Smooth muscle cell (in vitro differentiated cells): ENCODE measurements around the gene OLFM1. TPM values are rescaled to one million over a fixed set of nuclear protein-coding genes. Genes with fewer than 3 reads are reported as not detected.

ENCODE experiments used
- DNase-seq: peaks from one replicate; lab custom pipeline; 2025; ENCODE audit not compliant: unreplicated experiment; lab: John Stamatoyannopoulos, UW
- H2AFZ ChIP-seq: fragments of 200-600 bp; sonication (generic); 2 replicates; pipeline ENCODE4 v1.6.0; 2016; ENCODE audit warnings: antibody characterized with exemption, low read depth, mild to moderate bottlenecking
- H3F3A ChIP-seq: fragments of 200-600 bp; sonication (generic); 2 replicates; pipeline ENCODE4 v1.6.0; 2017; ENCODE audit warnings: antibody characterized with exemption, low read depth
- H3K27ac ChIP-seq: fragments of 200-600 bp; sonication (generic); 2 replicates; pipeline ENCODE4 v1.5.1; 2016; ENCODE audit warnings: low read depth, mild to moderate bottlenecking
- H3K27me3 ChIP-seq: fragments of 200-600 bp; sonication (generic); 2 replicates; pipeline ENCODE4 v1.6.1; 2016; ENCODE audit warnings: low read depth, mild to moderate bottlenecking
- H3K36me3 ChIP-seq: fragments of 200-600 bp; sonication (generic); 2 replicates; pipeline ENCODE4 v1.5.1; 2016; ENCODE audit warnings: low read depth
- H3K4me1 ChIP-seq: fragments of 200-600 bp; sonication (generic); 2 replicates; pipeline ENCODE4 v1.5.1; 2016; ENCODE audit warnings: low read depth
- H3K4me2 ChIP-seq: fragments of 200-600 bp; sonication (generic); 2 replicates; pipeline ENCODE4 v1.6.0; 2016; ENCODE audit warnings: mild to moderate bottlenecking
- H3K4me3 ChIP-seq: fragments of 200-600 bp; sonication (generic); 2 replicates; pipeline ENCODE4 v1.5.1; 2016; ENCODE audit warnings: mild to moderate bottlenecking
- H3K79me2 ChIP-seq: fragments of 200-600 bp; sonication (generic); 2 replicates; pipeline ENCODE4 v1.6.0; 2016; ENCODE audit warnings: low read depth, mild to moderate bottlenecking
- H3K9ac ChIP-seq: fragments of 200-600 bp; sonication (generic); 2 replicates; pipeline ENCODE4 v1.6.0; 2016; ENCODE audit warnings: low read depth
- H3K9me3 ChIP-seq: fragments of 200-600 bp; sonication (generic); replicated peaks from 2 replicates; pipeline ENCODE4 v1.5.1; 2016; ENCODE audit warnings: low read depth
- H4K20me1 ChIP-seq: fragments of 200-600 bp; sonication (generic); 2 replicates; pipeline ENCODE4 v1.6.0; 2016; ENCODE audit warnings: low read depth
- WGBS: methylation state at CpG from one replicate; pipeline ENCODE4 v1.1.7; 2016; ENCODE audit warnings: low lambda C conversion rate; 5-methylcytosine and 5-hydroxymethylcytosine counted together
- polyA plus RNA-seq: library from polyadenylated mRNA; unstranded; fragments of >200 nt; fragmentation: Nextera tagmentation; extraction: Ambion mirVana; gene quantifications from 2 replicates; pipeline ENCODE4 v1.2.1, GENCODE V29; 2016
- total RNA-seq: library from RNA; depleted of rRNA; stranded (reverse); fragments of >200 nt; gene quantifications from 2 replicates; pipeline ENCODE4 v1.2.3, GENCODE V29; 2014
- TF ChIP-seq, protein P1 (sequence below): fragments of 200-600 bp; sonication (generic); IDR thresholded peaks from 2 replicates; pipeline ENCODE4 v1.5.1; 2017; ENCODE audit warnings: borderline replicate concordance, mild to moderate bottlenecking, antibody characterized with exemption; ENCODE audit not compliant: insufficient read depth, poor library complexity, severe bottlenecking

Gene OLFM1
- total and polyA plus RNA-seq, 2 experiments from 2014 or later = 4.5 to 11.0 TPM

DNA sequence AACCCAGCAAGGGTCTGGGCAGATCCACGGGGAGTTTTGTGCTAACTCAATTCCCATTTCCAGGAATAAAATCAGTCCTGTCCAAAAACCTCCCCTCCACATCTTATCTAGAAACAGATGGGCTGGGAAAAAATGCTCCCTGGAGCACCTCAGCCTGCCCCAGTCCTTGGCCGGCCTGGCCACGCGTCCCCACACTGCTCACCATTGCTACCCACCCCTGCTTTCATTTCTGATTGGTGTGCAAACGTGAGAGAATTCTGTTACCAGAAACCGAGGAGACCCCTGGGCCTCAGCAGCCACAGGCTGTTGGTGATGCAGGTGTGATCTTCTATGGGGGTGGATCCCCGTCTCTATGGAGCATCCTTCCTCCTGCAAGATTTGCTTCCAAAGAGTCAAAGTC, 38.0 kb upstream of the OLFM1 start:
- no peaks in the 10 kb centered on the region for H3F3A ChIP-seq
- H3K9ac ChIP-seq = no peak overlapping the region
- no peaks in the 10 kb centered on the region for H3K79me2 ChIP-seq
- H3K36me3 ChIP-seq = no peaks in the 10 kb centered on the region
- no peak overlapping the region for H3K4me2 ChIP-seq
- TF ChIP-seq, protein P1, sequence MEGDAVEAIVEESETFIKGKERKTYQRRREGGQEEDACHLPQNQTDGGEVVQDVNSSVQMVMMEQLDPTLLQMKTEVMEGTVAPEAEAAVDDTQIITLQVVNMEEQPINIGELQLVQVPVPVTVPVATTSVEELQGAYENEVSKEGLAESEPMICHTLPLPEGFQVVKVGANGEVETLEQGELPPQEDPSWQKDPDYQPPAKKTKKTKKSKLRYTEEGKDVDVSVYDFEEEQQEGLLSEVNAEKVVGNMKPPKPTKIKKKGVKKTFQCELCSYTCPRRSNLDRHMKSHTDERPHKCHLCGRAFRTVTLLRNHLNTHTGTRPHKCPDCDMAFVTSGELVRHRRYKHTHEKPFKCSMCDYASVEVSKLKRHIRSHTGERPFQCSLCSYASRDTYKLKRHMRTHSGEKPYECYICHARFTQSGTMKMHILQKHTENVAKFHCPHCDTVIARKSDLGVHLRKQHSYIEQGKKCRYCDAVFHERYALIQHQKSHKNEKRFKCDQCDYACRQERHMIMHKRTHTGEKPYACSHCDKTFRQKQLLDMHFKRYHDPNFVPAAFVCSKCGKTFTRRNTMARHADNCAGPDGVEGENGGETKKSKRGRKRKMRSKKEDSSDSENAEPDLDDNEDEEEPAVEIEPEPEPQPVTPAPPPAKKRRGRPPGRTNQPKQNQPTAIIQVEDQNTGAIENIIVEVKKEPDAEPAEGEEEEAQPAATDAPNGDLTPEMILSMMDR = no peak
- no peak for DNase-seq
- H3K27me3 ChIP-seq = peaks cover 4% of the 10 kb centered on the region
- H4K20me1 ChIP-seq = no peaks in the 10 kb centered on the region
- 86% methylated on average over 7 of the region's 7 CpGs for WGBS
- H3K4me3 ChIP-seq = no peak overlapping the region
- H3K27ac ChIP-seq = no peak overlapping the region
- no peak overlapping the region for H2AFZ ChIP-seq
- no peaks in the 10 kb centered on the region for H3K9me3 ChIP-seq
- H3K4me1 ChIP-seq = no peaks in the 10 kb centered on the region

DNA sequence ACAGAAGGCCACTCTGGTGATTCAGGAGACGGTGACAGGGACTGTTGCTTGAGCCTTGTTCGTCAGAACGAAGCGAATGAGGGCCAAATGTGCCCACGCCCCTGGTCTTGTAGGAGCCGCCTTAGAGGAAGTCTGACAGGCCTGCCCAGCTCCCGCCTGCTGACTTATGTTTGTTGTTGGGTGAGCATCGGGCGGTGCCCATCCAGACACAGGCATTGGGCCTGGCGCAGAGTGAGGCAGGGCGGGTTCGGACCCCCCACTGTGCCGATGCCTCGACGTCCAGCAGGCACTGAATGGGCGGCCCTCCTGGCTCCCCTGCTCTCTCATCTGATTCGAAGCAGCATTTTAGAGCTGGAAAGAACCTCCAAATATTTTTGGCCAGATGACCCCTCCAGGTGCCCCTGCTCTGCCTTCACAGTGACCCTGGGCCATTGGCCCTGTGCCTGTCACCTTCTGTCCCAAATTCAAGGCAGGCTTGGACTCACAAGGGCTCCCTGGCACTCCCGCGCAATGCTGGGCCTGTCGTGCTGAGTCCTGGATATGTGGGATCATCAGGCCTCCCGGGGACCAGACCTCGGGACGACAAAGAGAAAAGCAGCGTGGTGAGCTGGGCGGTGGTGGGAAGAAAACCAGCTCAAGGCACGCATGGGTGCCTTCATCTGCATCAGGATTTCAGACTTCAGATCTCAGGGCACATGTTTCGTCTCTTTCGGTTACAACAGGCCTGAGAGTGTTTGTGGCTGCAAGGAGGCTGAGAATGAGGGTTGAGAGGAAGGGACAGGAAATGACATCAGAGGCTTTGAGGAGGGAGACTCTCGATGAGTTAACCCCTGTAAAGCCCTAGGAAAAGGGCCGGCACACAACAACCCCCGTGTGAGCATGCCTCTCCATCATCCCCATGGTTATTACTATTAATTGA, 37.1 kb upstream of the OLFM1 start:
- no peak for DNase-seq
- no peak overlapping the region for H3K27ac ChIP-seq
- H3K27me3 ChIP-seq = peaks cover 8% of the 10 kb centered on the region
- H2AFZ ChIP-seq = no peak overlapping the region
- TF ChIP-seq, protein P1 = no peak
- H3K4me1 ChIP-seq = no peaks in the 10 kb centered on the region
- WGBS = 89% methylated on average over 31 of the region's 31 CpGs
- no peaks in the 10 kb centered on the region for H3K9me3 ChIP-seq
- no peak overlapping the region for H3K4me2 ChIP-seq
- no peak overlapping the region for H3K4me3 ChIP-seq
- no peak overlapping the region for H3K9ac ChIP-seq
- H3K36me3 ChIP-seq = no peaks in the 10 kb centered on the region
- H4K20me1 ChIP-seq = no peaks in the 10 kb centered on the region
- no peaks in the 10 kb centered on the region for H3K79me2 ChIP-seq
- no peaks in the 10 kb centered on the region for H3F3A ChIP-seq

DNA sequence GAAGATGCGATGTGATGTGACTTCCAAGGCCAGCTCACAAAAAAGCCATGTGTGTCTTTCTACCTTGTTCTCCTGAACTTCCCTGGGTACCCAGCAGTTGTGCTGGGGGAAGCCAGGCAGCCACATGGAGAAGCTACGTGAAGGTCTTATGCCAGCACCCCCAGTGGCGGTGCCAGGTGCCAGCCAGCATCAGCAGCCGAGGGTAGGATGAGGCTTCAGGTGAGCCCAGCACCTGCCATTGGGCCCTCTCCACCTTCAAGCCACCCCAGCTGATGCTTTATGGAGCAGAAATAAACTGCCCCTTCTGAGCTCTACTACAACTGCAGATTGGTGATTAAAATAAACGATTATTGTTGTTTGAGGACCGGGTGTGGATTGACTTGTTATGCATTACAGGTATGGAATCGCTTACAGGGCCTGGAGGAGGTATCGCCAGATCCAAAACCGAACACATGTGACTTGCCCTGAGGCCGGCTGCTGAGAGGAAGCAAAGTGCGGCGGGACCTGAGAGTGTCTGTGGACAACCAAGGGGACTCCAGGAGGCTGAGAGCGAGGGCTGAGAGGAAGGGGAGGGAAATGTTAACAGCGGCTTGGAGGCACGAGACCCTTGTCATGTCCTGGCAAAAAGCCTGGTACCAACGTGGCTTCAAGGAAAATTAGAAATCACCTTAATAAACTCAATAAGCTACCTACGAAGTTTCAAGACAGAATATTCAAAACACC, 36.0 kb upstream of the OLFM1 start:
- 92% methylated on average over 17 of the region's 17 CpGs for WGBS
- TF ChIP-seq, protein P1 = no peak

More for the DNA sequence above, 36.0 kb upstream of the OLFM1 start:
- Histone ChIP-seq H3K79me2 (no peaks in the 10 kb centered on the region), H3K4me1 (no peaks in the 10 kb centered on the region), H3K4me3 (no peak overlapping the region), H2AFZ (no peak overlapping the region), H4K20me1 (no peaks in the 10 kb centered on the region), H3K27ac (no peak overlapping the region), H3K9ac (no peak overlapping the region), H3K9me3 (no peaks in the 10 kb centered on the region), H3F3A (no peaks in the 10 kb centered on the region), H3K36me3 (no peaks in the 10 kb centered on the region), H3K27me3 (peaks cover 8% of the 10 kb centered on the region), H3K4me2 (no peak overlapping the region)
- DNase-seq = no peak
